VCaP (cell line): Measurements from ENCODE around the gene ABCC11.

Experiments used
- H3K27ac ChIP-seq: fragments of 450-650 bp; 2 replicates; pipeline ENCODE4 v1.5.1; 2017
- TF ChIP-seq, protein P1 (sequence below): fragments of 450-650 bp; conservative IDR thresholded peaks from 2 replicates; pipeline ENCODE4 v1.5.1; 2017; ENCODE audit warnings: mild to moderate bottlenecking, moderate library complexity

The ABCC11 gene

DNA sequence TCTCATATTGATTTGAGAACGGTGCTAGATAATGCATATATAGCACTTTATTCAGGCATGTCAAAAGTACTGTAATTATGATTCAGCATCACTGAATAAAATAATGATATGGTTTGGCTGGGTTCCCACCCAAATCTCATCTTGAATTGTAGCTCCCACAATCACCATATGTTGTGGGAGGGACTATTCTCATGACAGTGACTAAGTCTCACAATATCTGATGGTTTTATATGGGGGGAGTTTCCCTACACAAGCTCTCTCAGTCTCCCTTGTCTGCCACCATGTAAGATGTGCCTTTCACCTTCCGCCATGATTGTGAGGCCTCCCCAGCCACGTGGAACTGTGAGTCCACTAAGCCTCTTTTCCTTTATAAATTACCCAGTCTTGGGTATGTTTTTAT lies 28.9 kb downstream of the ABCC11 start:
- TF ChIP-seq, protein P1, sequence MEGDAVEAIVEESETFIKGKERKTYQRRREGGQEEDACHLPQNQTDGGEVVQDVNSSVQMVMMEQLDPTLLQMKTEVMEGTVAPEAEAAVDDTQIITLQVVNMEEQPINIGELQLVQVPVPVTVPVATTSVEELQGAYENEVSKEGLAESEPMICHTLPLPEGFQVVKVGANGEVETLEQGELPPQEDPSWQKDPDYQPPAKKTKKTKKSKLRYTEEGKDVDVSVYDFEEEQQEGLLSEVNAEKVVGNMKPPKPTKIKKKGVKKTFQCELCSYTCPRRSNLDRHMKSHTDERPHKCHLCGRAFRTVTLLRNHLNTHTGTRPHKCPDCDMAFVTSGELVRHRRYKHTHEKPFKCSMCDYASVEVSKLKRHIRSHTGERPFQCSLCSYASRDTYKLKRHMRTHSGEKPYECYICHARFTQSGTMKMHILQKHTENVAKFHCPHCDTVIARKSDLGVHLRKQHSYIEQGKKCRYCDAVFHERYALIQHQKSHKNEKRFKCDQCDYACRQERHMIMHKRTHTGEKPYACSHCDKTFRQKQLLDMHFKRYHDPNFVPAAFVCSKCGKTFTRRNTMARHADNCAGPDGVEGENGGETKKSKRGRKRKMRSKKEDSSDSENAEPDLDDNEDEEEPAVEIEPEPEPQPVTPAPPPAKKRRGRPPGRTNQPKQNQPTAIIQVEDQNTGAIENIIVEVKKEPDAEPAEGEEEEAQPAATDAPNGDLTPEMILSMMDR = no peak
- no peak overlapping the region for H3K27ac ChIP-seq

DNA sequence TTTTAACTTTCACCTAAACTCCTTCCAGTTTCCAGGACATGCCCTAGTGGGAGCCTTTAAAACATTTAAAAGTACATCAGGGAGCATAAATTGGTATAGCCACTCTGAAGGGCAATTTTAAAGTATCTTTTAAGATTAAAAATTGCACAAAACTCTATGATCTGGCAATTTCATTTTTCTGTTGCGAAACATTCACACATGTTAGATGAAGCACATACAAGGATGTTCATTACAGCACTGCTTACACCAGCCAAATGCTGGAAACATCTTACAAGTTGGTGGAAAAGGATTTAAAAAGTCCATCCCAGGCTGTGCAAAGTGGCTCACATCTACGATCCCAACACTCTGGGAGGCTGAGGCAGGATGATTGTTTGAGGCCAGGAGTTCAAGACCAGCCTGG lies 29.6 kb downstream of the ABCC11 start:
- H3K27ac ChIP-seq = no peak overlapping the region
- TF ChIP-seq, protein P1 = no peak

DNA sequence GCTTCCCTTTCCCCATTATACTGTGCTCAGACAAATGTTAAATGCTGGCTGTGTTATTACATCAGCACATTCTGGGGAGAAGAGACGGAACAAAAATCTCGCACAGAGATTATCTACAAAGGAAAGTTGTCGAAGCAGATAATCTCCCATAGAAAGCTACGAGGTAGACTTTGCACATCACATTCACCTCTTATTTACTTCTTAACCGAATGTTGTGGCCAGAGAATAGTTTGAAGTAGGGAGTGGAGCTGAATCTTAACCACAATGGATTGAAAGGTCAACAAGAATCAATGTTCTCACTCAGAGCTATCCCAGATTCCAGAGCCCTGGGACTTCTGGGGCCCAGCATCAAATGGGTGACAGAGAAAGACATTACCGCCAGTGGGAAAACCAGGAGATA lies 31.6 kb downstream of the ABCC11 start:
- TF ChIP-seq, protein P1 = no peak
- H3K27ac ChIP-seq = no peak overlapping the region

DNA sequence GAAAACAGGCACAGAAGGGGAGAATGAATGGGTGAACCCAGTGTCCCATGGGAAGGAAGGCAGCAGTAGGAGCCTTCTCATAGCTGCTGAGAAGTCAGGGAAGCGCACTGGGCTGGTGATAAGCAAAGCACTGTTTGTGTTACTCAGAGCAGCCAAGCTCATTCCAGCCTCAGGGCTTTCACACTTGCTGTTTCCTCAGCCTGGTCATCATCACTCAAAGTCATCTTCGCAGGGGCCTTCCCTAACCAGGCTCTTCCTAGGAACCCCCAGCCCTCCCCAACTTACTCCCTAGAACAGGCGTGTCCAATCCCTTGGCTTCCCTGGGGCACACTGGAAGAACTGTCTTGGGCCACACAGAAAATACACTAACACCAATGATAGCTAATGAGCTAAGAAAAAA lies 35.3 kb downstream of the ABCC11 start:
- TF ChIP-seq, protein P1 = no peak
- H3K27ac ChIP-seq = no peak overlapping the region

DNA sequence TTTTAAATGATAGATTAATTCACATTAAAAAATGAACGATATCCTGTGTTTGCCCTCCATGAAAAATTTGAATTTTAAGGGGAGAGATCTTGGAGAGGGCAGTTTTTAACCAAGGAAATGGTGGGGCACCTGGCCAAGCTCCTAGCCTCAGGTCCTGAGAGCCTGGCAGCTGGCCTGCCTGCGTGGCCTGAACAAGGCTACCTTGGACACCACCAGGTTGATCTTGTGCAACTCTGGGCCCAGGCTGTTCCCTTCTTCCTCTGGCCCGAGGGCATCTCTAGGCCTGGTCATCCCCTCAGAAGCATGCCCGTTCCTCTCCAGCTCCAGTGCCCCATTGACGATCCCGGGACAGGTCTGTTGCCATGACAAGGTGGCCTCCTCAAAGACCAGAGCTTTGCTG lies 36.6 kb downstream of the ABCC11 start:
- TF ChIP-seq, protein P1 = no peak

DNA sequence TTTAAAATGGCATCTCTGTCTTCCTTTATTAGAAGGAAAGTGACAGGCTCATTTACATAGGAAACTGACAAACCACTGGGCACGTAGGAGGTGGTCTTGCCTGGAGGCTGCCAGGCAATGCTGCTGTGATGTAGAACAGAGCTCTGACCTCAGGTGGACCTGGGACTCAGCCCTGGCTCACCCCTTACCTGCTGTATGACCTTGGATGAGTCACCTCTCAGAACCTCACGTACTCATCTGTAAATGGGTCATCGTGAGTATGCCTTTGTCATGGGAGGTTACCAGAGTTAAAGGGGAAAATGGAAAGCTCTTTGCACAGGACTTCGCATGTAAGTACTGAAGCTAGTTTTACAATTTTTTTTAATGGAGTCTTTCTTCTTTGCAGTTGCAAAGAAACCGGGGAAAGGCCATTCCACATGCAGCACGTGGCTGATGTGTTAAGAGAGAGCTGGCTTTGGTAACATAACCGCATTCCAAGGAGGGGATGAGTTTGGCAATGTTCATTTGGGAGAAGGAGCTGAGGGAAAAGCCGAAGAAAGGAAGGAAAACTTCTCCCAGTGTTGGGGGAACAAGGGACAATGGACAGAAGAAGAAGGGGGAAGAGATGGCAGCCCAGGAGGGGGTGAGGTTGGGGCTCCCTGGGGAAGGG lies 40.6 kb downstream of the ABCC11 start:
- H3K27ac ChIP-seq = no peak overlapping the region
- TF ChIP-seq, protein P1 = no peak

More for the DNA sequence above, 36.6 kb downstream of the ABCC11 start:
- no peak overlapping the region for H3K27ac ChIP-seq

DNA sequence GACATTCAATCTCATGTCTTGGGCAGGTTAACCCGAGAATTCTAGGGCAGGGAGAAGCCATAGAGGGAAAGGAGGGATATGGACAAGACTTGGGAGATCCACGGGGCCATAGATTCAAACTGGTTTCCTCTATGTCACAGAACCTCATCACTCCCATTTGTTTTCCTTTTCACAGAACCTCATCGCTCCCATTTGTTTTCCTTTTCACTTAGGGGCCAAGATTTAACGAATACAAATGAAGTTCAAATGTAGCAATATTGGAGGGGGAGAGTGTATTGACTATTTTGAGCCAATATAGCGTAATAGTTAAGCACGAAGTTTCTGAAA lies 42.6 kb downstream of the ABCC11 start:
- H3K27ac ChIP-seq = no peak overlapping the region
- TF ChIP-seq, protein P1 = no peak
